ENCODE data around the gene MIDN.
A peak's percentile ranks its signal among the peaks of the same experiment; 100 is the strongest.

GRCh38 chr19:1206150-1206863 is 42.1 kb upstream of the MIDN start:
- TF ChIP-seq CTCF (conservative IDR thresholded peaks at IDR 0.05) (no peak), ZFX (IDR thresholded peaks at IDR 0.05) (peak; percentile 43; the same call in 1 of the 2 replicates)
